Adrenal gland (tissue), 12 donors: ENCODE results near the gene MOB3B. TPM values are rescaled to one million over a fixed set of nuclear protein-coding genes. Genes with fewer than 3 reads are reported as not detected.

Source experiments
- DNase-seq, 7 donors: peaks; one replicate each; pipeline ENCODE4 v3.0.0-alpha.2; 2019 to 2020
- H3K27ac ChIP-seq, 5 donors: fragments of 200-600 bp; sonication (generic) in 4 of 5; 1 replicate in 3 of 5; 2 replicates in 2 of 5; pipeline versions ENCODE4 v1.5.1 to v1.8.0; 2016 to 2020; ENCODE audit warnings: mild to moderate bottlenecking in 1 of 5
- H3K27me3 ChIP-seq: fragments of 200-600 bp; 2 replicates; pipeline ENCODE4 v1.8.0; 2021
- H3K36me3 ChIP-seq, 2 donors: fragments of 200-600 bp; replicated peaks in 1 of 2; 1 replicate in 1 of 2; 2 replicates in 1 of 2; pipeline versions ENCODE4 v1.5.1 to v1.8.0; 2018 to 2022
- H3K4me1 ChIP-seq, 2 donors: fragments of 200-600 bp; replicated peaks in 1 of 2; 1 replicate in 1 of 2; 2 replicates in 1 of 2; pipeline versions ENCODE4 v1.5.1 to v1.8.0; 2018 to 2021
- H3K4me3 ChIP-seq, 4 donors: fragments of 200-600 bp; sonication (generic) in 3 of 4; one replicate each; pipeline ENCODE4 v1.5.1; 2016 to 2018
- H3K9me3 ChIP-seq, 3 donors: fragments of 200-600 bp; sonication (generic) in 1 of 3; replicated peaks in 1 of 3; 1 replicate in 2 of 3; 2 replicates in 1 of 3; pipeline versions ENCODE4 v1.5.1 to v1.8.0; 2016 to 2021
- POLR2A ChIP-seq, 2 donors: fragments of 450-650 bp; IDR thresholded peaks; one replicate each; pipeline ENCODE4 v1.6.1; 2017; ENCODE audit warnings: antibody characterized with exemption in 2 of 2, mild to moderate bottlenecking in 2 of 2, moderate library complexity in 1 of 2
- whole genome bisulfite sequencing, 4 donors: extraction: QIAGEN DNeasy Blood & Tissue Kit in 2 of 4; methylation state at CpG; one replicate each; pipeline versions ENCODE4 v1.1.5 to v1.1.7; 2013 to 2017; 5-methylcytosine and 5-hydroxymethylcytosine counted together
- intact Hi-C, 2 donors: fragments of 100-400 bp; cut with DNase I; formaldehyde crosslinking; loops; one replicate each; pipeline versions ENCODE4 v1.14.1 to v1.15.0; 2022 to 2023
- polyA plus RNA-seq, 3 donors: library from polyadenylated mRNA; stranded (reverse); fragments of 200-250 nt in 2 of 3; fragments of 350-450 nt in 1 of 3; fragmentation: Illumina TruSeq in 1 of 3; extraction: RNeasy Lipid Tissue Mini Kit (QIAGEN cat#74804) in 1 of 3; gene quantifications; one replicate each; pipeline ENCODE4 v1.2.3, GENCODE V29; 2013 to 2014
- total RNA-seq, 9 donors: library from RNA; depleted of rRNA in 4 of 9; stranded (reverse); fragments of >200 nt in 4 of 9; fragments of 120-200 nt in 1 of 9; fragmentation: NEBNext Ultra II Directional in 1 of 9; extraction: Animal tissue kit (Norgen Biotek cat#: 25700) in 1 of 9; gene quantifications; one replicate each; pipeline versions ENCODE4 v1.1.0 to v1.2.4, GENCODE V29; 2013 to 2023
- TF ChIP-seq, protein P1 (sequence below), 6 experiments: fragments of 450-650 bp in 4 of 6; fragments of 200-600 bp in 2 of 6; sonication (generic) in 1 of 6; IDR thresholded peaks; 1 replicate in 5 of 6; 2 replicates in 1 of 6; pipeline versions ENCODE4 v1.5.1 to v1.8.0; 2016 to 2021; ENCODE audit warnings: antibody characterized with exemption in 6 of 6, mild to moderate bottlenecking in 2 of 6, moderate library complexity in 1 of 6
- donor health status: healthy with polysubstance abuse.
- donor health status: Bipolar disorder and iron deficiency.
- donor health status: DM: yes; HTN: yes; CAD: no.
- donor health status: DM: no; HTN: no; CAD: no.
- donor health status: DM: no; HTN: no; CAD: no.
- donor health status: DM: yes; HTN: yes; CAD: no.

The MOB3B gene
- total and polyA plus RNA-seq, 12 donors: 1.3 to 9.0 (median 3.4) TPM

GRCh38 chr9:27566118-27566517 lies 36.5 kb upstream of the MOB3B start:
- Histone ChIP-seq H3K9me3 (no peaks in the 10 kb centered on the region), H3K4me1 (peaks cover 0 to 3% of the 10 kb centered on the region in 2 donors), H3K27me3 (no peaks in the 10 kb centered on the region), H3K27ac (peak overlapping the region in 1 of 5 donors; percentile 11), H3K36me3 (peaks cover 0 to 19% of the 10 kb centered on the region in 2 donors), H3K4me3 (no peak overlapping the region)
- intact Hi-C loops: no loop called here
- TF ChIP-seq, protein P1, sequence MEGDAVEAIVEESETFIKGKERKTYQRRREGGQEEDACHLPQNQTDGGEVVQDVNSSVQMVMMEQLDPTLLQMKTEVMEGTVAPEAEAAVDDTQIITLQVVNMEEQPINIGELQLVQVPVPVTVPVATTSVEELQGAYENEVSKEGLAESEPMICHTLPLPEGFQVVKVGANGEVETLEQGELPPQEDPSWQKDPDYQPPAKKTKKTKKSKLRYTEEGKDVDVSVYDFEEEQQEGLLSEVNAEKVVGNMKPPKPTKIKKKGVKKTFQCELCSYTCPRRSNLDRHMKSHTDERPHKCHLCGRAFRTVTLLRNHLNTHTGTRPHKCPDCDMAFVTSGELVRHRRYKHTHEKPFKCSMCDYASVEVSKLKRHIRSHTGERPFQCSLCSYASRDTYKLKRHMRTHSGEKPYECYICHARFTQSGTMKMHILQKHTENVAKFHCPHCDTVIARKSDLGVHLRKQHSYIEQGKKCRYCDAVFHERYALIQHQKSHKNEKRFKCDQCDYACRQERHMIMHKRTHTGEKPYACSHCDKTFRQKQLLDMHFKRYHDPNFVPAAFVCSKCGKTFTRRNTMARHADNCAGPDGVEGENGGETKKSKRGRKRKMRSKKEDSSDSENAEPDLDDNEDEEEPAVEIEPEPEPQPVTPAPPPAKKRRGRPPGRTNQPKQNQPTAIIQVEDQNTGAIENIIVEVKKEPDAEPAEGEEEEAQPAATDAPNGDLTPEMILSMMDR (IDR thresholded peaks at IDR 0.05): no peak
- TF ChIP-seq POLR2A (IDR thresholded peaks at IDR 0.05): no peak
- DNase-seq: no peak
- WGBS, 4 donors: 95 to 98% (median 97%) methylated on average over 1 of the region's 1 CpG

DNA sequence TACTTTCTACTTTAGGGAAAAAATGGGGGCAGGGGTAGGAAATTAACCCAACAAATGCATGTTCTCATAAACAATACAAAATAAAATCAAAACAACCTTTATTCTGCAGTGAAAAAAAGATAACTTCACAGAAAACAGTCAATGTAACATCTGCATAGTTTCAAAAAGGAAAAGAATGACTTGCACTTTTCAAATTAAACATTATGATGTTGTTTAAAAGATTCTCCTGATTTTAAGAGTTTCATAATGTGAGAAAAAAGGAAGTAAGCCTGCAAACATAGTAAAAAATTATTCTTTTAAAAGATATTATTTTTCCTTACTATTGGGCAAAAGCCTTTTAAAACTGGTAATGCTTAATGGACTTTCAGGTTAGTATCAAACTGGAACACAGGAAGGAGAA lies 36.1 kb upstream of the MOB3B start:
- intact Hi-C loops: no loop called here

GRCh38 chr9:27564670-27565069 lies 35.1 kb upstream of the MOB3B start:
- H3K27ac ChIP-seq: peak overlapping the region in 3 of 5 donors; percentile 0 to 21 (median 11)

More for the DNA sequence above, 36.1 kb upstream of the MOB3B start:
- peak overlapping the region in 2 of 5 donors; percentile 11 to 12 for H3K27ac ChIP-seq
- no peak overlapping the region for H3K4me3 ChIP-seq
- no peak for DNase-seq
- TF ChIP-seq POLR2A (IDR thresholded peaks at IDR 0.05): no peak
- TF ChIP-seq, protein P1 (IDR thresholded peaks at IDR 0.05): no peak
- no peaks in the 10 kb centered on the region for H3K27me3 ChIP-seq
- H3K9me3 ChIP-seq: no peaks in the 10 kb centered on the region
- H3K36me3 ChIP-seq: peaks cover 0 to 22% of the 10 kb centered on the region in 2 donors
- peaks cover 0 to 3% of the 10 kb centered on the region in 2 donors for H3K4me1 ChIP-seq

GRCh38 chr9:27563738-27564430 lies 34.3 kb upstream of the MOB3B start:
- no peaks in the 10 kb centered on the region for H3K9me3 ChIP-seq
- 78 to 85% (median 81%) methylated on average over 4 of the region's 4 CpGs for WGBS, 4 donors
- TF ChIP-seq, protein P1 (IDR thresholded peaks at IDR 0.05): no peak
- TF ChIP-seq POLR2A (IDR thresholded peaks at IDR 0.05): no peak
- DNase-seq: no peak
- no peak overlapping the region for H3K4me3 ChIP-seq
- H3K4me1 ChIP-seq: peaks cover 0 to 3% of the 10 kb centered on the region in 2 donors
- intact Hi-C loops: no loop called here
- H3K36me3 ChIP-seq: peaks cover 0 to 23% of the 10 kb centered on the region in 2 donors
- no peaks in the 10 kb centered on the region for H3K27me3 ChIP-seq
- H3K27ac ChIP-seq: peak overlapping the region in 2 of 5 donors; percentile 0 to 63

More at GRCh38 chr9:27564670-27565069, 35.1 kb upstream of the MOB3B start:
- no peak for DNase-seq
- TF ChIP-seq POLR2A (IDR thresholded peaks at IDR 0.05): no peak
- TF ChIP-seq, protein P1 (IDR thresholded peaks at IDR 0.05): no peak
- Histone ChIP-seq H3K36me3 (peaks cover 0 to 22% of the 10 kb centered on the region in 2 donors), H3K27me3 (no peaks in the 10 kb centered on the region), H3K9me3 (no peaks in the 10 kb centered on the region), H3K4me1 (peaks cover 0 to 3% of the 10 kb centered on the region in 2 donors), H3K4me3 (no peak overlapping the region)
- intact Hi-C loops: no loop called here
- WGBS, 4 donors: 73 to 98% (median 87%) methylated on average over 1 of the region's 1 CpG
